Measurements from ENCODE around the gene EIF2D. TPM values are rescaled to one million over a fixed set of nuclear protein-coding genes. Genes with fewer than 3 reads are reported as not detected.
A peak's percentile ranks its signal among the peaks of the same experiment; 100 is the strongest.

The EIF2D gene
- total and polyA plus RNA-seq, 2 donors, result 43.2 to 54.1 TPM

GRCh38 chr1:206595581-206596318, 16.5 kb downstream of the EIF2D start:
- 98% methylated on average over 7 of the region's 7 CpGs for WGBS
- Histone ChIP-seq H3K4me1 (ENCODE audit: control insufficient read depth in 2 of 2, insufficient read depth in 2 of 2, low read length in 2 of 2) (no peaks in the 10 kb centered on the region), H3K27ac (ENCODE audit: low read depth in 1 of 2, low read length in 1 of 2) (no peak overlapping the region), H3K36me3 (ENCODE audit: control insufficient read depth in 2 of 2, insufficient read depth in 2 of 2, low read length in 1 of 2) (peaks cover 59 to 85% of the 10 kb centered on the region in 2 donors), H3K9me3 (ENCODE audit: control insufficient read depth in 2 of 2, insufficient read depth in 1 of 2, low read length in 1 of 2) (no peaks in the 10 kb centered on the region), H3K4me3 (ENCODE audit: low read length in 2 of 2) (no peak overlapping the region), H3K27me3 (ENCODE audit: control insufficient read depth in 2 of 2, insufficient read depth in 1 of 2, low read length in 1 of 2) (no peaks in the 10 kb centered on the region)
- no peak for DNase-seq (ENCODE audit: low read depth in 6 of 9, low spot score in 9 of 9)

GRCh38 chr1:206593351-206593925, 18.8 kb downstream of the EIF2D start:
- no peak for DNase-seq (ENCODE audit: low read depth in 6 of 9, low spot score in 9 of 9)
- Histone ChIP-seq H3K27ac (ENCODE audit: low read depth in 1 of 2, low read length in 1 of 2) (no peak overlapping the region), H3K4me1 (ENCODE audit: control insufficient read depth in 2 of 2, insufficient read depth in 2 of 2, low read length in 2 of 2) (no peaks in the 10 kb centered on the region), H3K36me3 (ENCODE audit: control insufficient read depth in 2 of 2, insufficient read depth in 2 of 2, low read length in 1 of 2) (peaks cover 57 to 84% of the 10 kb centered on the region in 2 donors), H3K4me3 (ENCODE audit: low read length in 2 of 2) (no peak overlapping the region), H3K9me3 (ENCODE audit: control insufficient read depth in 2 of 2, insufficient read depth in 1 of 2, low read length in 1 of 2) (no peaks in the 10 kb centered on the region), H3K27me3 (ENCODE audit: control insufficient read depth in 2 of 2, insufficient read depth in 1 of 2, low read length in 1 of 2) (no peaks in the 10 kb centered on the region)
- 98% methylated on average over 7 of the region's 7 CpGs for WGBS

GRCh38 chr1:206591696-206592095, 20.6 kb downstream of the EIF2D start:
- no peaks in the 10 kb centered on the region for H3K27me3 ChIP-seq (ENCODE audit: control insufficient read depth in 2 of 2, insufficient read depth in 1 of 2, low read length in 1 of 2)
- no peak overlapping the region for H3K4me3 ChIP-seq (ENCODE audit: low read length in 2 of 2)
- peaks cover 69 to 90% of the 10 kb centered on the region in 2 donors for H3K36me3 ChIP-seq (ENCODE audit: control insufficient read depth in 2 of 2, insufficient read depth in 2 of 2, low read length in 1 of 2)
- H3K4me1 ChIP-seq (ENCODE audit: control insufficient read depth in 2 of 2, insufficient read depth in 2 of 2, low read length in 2 of 2), result peaks cover 0 to 2% of the 10 kb centered on the region in 2 donors
- DNase-seq (ENCODE audit: low read depth in 6 of 9, low spot score in 9 of 9), result no peak
- no peaks in the 10 kb centered on the region for H3K9me3 ChIP-seq (ENCODE audit: control insufficient read depth in 2 of 2, insufficient read depth in 1 of 2, low read length in 1 of 2)
- 95% methylated on average over 9 of the region's 9 CpGs for WGBS
- H3K27ac ChIP-seq (ENCODE audit: low read depth in 1 of 2, low read length in 1 of 2), result no peak overlapping the region

GRCh38 chr1:206591226-206591625, 21.0 kb downstream of the EIF2D start:
- no peaks in the 10 kb centered on the region for H3K27me3 ChIP-seq (ENCODE audit: control insufficient read depth in 2 of 2, insufficient read depth in 1 of 2, low read length in 1 of 2)
- H3K9me3 ChIP-seq (ENCODE audit: control insufficient read depth in 2 of 2, insufficient read depth in 1 of 2, low read length in 1 of 2), result no peaks in the 10 kb centered on the region
- WGBS, result 97% methylated on average over 5 of the region's 5 CpGs
- DNase-seq (ENCODE audit: low read depth in 6 of 9, low spot score in 9 of 9), result no peak
- H3K36me3 ChIP-seq (ENCODE audit: control insufficient read depth in 2 of 2, insufficient read depth in 2 of 2, low read length in 1 of 2), result peaks cover 71 to 91% of the 10 kb centered on the region in 2 donors
- H3K27ac ChIP-seq (ENCODE audit: low read depth in 1 of 2, low read length in 1 of 2), result no peak overlapping the region
- H3K4me1 ChIP-seq (ENCODE audit: control insufficient read depth in 2 of 2, insufficient read depth in 2 of 2, low read length in 2 of 2), result peaks cover 0 to 2% of the 10 kb centered on the region in 2 donors
- H3K4me3 ChIP-seq (ENCODE audit: low read length in 2 of 2), result no peak overlapping the region

- H3K27ac ChIP-seq (ENCODE audit: low read depth in 1 of 2, low read length in 1 of 2), result no peak overlapping the region
Measured at GRCh38 chr1:206590025-206590758, 22.1 kb downstream of the EIF2D start.

GRCh38 chr1:206589206-206589605, 23.1 kb downstream of the EIF2D start:
- peaks cover 0 to 2% of the 10 kb centered on the region in 2 donors for H3K4me1 ChIP-seq (ENCODE audit: control insufficient read depth in 2 of 2, insufficient read depth in 2 of 2, low read length in 2 of 2)
- H3K4me3 ChIP-seq (ENCODE audit: low read length in 2 of 2), result no peak overlapping the region
- H3K27ac ChIP-seq (ENCODE audit: low read depth in 1 of 2, low read length in 1 of 2), result peak overlapping the region in 1 of 2 donors; percentile 25
- H3K27me3 ChIP-seq (ENCODE audit: control insufficient read depth in 2 of 2, insufficient read depth in 1 of 2, low read length in 1 of 2), result no peaks in the 10 kb centered on the region
- H3K9me3 ChIP-seq (ENCODE audit: control insufficient read depth in 2 of 2, insufficient read depth in 1 of 2, low read length in 1 of 2), result no peaks in the 10 kb centered on the region
- DNase-seq (ENCODE audit: low read depth in 6 of 9, low spot score in 9 of 9), result no peak
- H3K36me3 ChIP-seq (ENCODE audit: control insufficient read depth in 2 of 2, insufficient read depth in 2 of 2, low read length in 1 of 2), result peaks cover 74 to 92% of the 10 kb centered on the region in 2 donors
- WGBS, result 96% methylated on average over 7 of the region's 7 CpGs

More at GRCh38 chr1:206590025-206590758, 22.1 kb downstream of the EIF2D start:
- 86% methylated on average over 8 of the region's 8 CpGs for WGBS
- Histone ChIP-seq H3K9me3 (ENCODE audit: control insufficient read depth in 2 of 2, insufficient read depth in 1 of 2, low read length in 1 of 2) (no peaks in the 10 kb centered on the region), H3K36me3 (ENCODE audit: control insufficient read depth in 2 of 2, insufficient read depth in 2 of 2, low read length in 1 of 2) (peaks cover 71 to 91% of the 10 kb centered on the region in 2 donors), H3K4me1 (ENCODE audit: control insufficient read depth in 2 of 2, insufficient read depth in 2 of 2, low read length in 2 of 2) (peaks cover 0 to 2% of the 10 kb centered on the region in 2 donors), H3K27me3 (ENCODE audit: control insufficient read depth in 2 of 2, insufficient read depth in 1 of 2, low read length in 1 of 2) (no peaks in the 10 kb centered on the region), H3K4me3 (ENCODE audit: low read length in 2 of 2) (no peak overlapping the region)
- no peak for DNase-seq (ENCODE audit: low read depth in 6 of 9, low spot score in 9 of 9)

GRCh38 chr1:206588492-206588891, 23.8 kb downstream of the EIF2D start:
- no peak for DNase-seq (ENCODE audit: low read depth in 6 of 9, low spot score in 9 of 9)
- peaks cover 0 to 3% of the 10 kb centered on the region in 2 donors for H3K4me1 ChIP-seq (ENCODE audit: control insufficient read depth in 2 of 2, insufficient read depth in 2 of 2, low read length in 2 of 2)
- H3K27ac ChIP-seq (ENCODE audit: low read depth in 1 of 2, low read length in 1 of 2), result peak overlapping the region in 1 of 2 donors; percentile 56
- H3K36me3 ChIP-seq (ENCODE audit: control insufficient read depth in 2 of 2, insufficient read depth in 2 of 2, low read length in 1 of 2), result peaks cover 79 to 93% of the 10 kb centered on the region in 2 donors
- H3K4me3 ChIP-seq (ENCODE audit: low read length in 2 of 2), result no peak overlapping the region
- WGBS, result 91% methylated on average over 6 of the region's 6 CpGs
- no peaks in the 10 kb centered on the region for H3K9me3 ChIP-seq (ENCODE audit: control insufficient read depth in 2 of 2, insufficient read depth in 1 of 2, low read length in 1 of 2)
- no peaks in the 10 kb centered on the region for H3K27me3 ChIP-seq (ENCODE audit: control insufficient read depth in 2 of 2, insufficient read depth in 1 of 2, low read length in 1 of 2)

GRCh38 chr1:206587904-206588303, 24.4 kb downstream of the EIF2D start:
- Histone ChIP-seq H3K36me3 (ENCODE audit: control insufficient read depth in 2 of 2, insufficient read depth in 2 of 2, low read length in 1 of 2) (peaks cover 84 to 94% of the 10 kb centered on the region in 2 donors), H3K4me1 (ENCODE audit: control insufficient read depth in 2 of 2, insufficient read depth in 2 of 2, low read length in 2 of 2) (peaks cover 1 to 9% of the 10 kb centered on the region in 2 donors), H3K9me3 (ENCODE audit: control insufficient read depth in 2 of 2, insufficient read depth in 1 of 2, low read length in 1 of 2) (no peaks in the 10 kb centered on the region), H3K4me3 (ENCODE audit: low read length in 2 of 2) (no peak overlapping the region), H3K27ac (ENCODE audit: low read depth in 1 of 2, low read length in 1 of 2) (peak overlapping the region in 1 of 2 donors; percentile 56), H3K27me3 (ENCODE audit: control insufficient read depth in 2 of 2, insufficient read depth in 1 of 2, low read length in 1 of 2) (no peaks in the 10 kb centered on the region)
- no peak for DNase-seq (ENCODE audit: low read depth in 6 of 9, low spot score in 9 of 9)
- WGBS, result 96% methylated on average over 14 of the region's 14 CpGs
